GM12878 (cell line): ENCODE results near the gene NFE2L2.

ENCODE experiments used
- NFYB ChIP-seq: IDR thresholded peaks from 2 replicates; pipeline ENCODE4 v1.6.1; 2011; ENCODE audit warnings: low read depth, mild to moderate bottlenecking, low read length, improper control_type of control experiment, moderate library complexity; ENCODE audit not compliant: insufficient read depth
- SMAD1 ChIP-seq: fragments of 450-650 bp; IDR thresholded peaks from 2 replicates; pipeline ENCODE4 v1.6.1; 2018; ENCODE audit warnings: mild to moderate bottlenecking, low read depth; ENCODE audit not compliant: partially characterized antibody
- SP1 ChIP-seq: IDR thresholded peaks from one replicate; pipeline ENCODE4 v1.6.1; 2011; ENCODE audit warnings: low read depth, low read length
- TAF1 ChIP-seq: IDR thresholded peaks from 2 replicates; pipeline ENCODE4 v1.6.1; 2011; ENCODE audit warnings: mild to moderate bottlenecking, low read depth, low read length, borderline replicate concordance
- USF2 ChIP-seq: IDR thresholded peaks from 2 replicates; pipeline ENCODE4 v1.6.1; 2011; ENCODE audit warnings: low read depth, low read length, improper control_type of control experiment, borderline replicate concordance
- TF ChIP-seq, protein P1 (sequence below): fragments of 450-650 bp; IDR thresholded peaks from 2 replicates; pipeline ENCODE4 v1.6.1; 2017; ENCODE audit warnings: antibody characterized with exemption, mild to moderate bottlenecking, moderate library complexity
- TF ChIP-seq, protein P2 (sequence below), 3 experiments: IDR thresholded peaks in 2 of 3; conservative IDR thresholded peaks in 1 of 3; 2 replicates each; pipeline ENCODE4 v1.5.1; 2011; ENCODE audit warnings: low read depth in 3 of 3, low read length in 3 of 3, mild to moderate bottlenecking in 3 of 3, control low read depth in 2 of 3, moderate library complexity in 2 of 3, inconsistent platforms in 1 of 3, mixed read lengths in 1 of 3; ENCODE audit not compliant: control insufficient read depth in 2 of 3, insufficient read depth in 1 of 3; ENCODE audit errors: extremely low read depth in 1 of 3
- TF ChIP-seq, protein P3 (sequence below): IDR thresholded peaks from 2 replicates; pipeline ENCODE4 v1.6.1; 2012; ENCODE audit warnings: low read length, inconsistent platforms

DNA sequence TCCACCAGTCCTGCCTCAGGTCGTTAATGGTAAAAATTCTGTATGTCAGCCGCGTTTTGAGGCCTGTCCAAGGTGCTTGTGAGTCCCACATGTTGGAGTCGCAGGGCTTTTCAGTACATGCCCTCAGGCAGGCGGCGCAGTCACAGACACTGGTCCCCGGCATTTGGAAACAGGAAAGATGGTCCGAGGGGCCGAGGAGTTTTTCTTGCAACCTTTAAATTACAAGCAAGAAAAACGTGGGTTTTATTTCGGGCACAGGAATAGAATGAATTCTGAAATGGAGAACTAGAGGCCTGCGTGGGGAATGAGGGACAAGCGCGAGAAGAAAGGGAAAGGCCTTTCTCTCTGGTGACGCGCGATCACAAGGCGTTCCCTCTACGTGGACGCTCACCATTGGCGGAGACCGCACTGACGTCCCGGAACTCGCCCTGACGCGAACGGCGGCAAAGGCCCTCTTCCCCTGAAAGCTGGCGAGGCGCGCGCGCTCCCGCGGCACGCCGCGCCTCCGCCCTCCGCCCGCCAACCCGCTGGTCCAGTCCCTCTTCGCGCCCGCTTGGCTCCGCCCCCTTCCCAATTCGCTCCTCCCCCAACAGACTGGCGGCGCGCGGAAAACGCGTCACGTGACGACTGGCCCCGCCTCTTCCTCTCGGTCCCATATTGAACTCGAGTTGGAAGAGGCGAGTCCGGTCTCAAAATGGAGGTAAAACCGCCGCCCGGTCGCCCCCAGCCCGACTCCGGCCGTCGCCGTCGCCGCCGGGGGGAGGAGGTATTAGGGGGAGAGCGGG lies 52.2 kb downstream of the NFE2L2 start, which contains the start of gene HNRNPA3:
- TF ChIP-seq SMAD1 (peak; percentile 95), USF2 (peak; percentile 52; the same call in 1 of the 2 replicates), SP1 (peak; percentile 79), NFYB (peak; percentile 83), TAF1 (peak; percentile 88)
- TF ChIP-seq, protein P1, sequence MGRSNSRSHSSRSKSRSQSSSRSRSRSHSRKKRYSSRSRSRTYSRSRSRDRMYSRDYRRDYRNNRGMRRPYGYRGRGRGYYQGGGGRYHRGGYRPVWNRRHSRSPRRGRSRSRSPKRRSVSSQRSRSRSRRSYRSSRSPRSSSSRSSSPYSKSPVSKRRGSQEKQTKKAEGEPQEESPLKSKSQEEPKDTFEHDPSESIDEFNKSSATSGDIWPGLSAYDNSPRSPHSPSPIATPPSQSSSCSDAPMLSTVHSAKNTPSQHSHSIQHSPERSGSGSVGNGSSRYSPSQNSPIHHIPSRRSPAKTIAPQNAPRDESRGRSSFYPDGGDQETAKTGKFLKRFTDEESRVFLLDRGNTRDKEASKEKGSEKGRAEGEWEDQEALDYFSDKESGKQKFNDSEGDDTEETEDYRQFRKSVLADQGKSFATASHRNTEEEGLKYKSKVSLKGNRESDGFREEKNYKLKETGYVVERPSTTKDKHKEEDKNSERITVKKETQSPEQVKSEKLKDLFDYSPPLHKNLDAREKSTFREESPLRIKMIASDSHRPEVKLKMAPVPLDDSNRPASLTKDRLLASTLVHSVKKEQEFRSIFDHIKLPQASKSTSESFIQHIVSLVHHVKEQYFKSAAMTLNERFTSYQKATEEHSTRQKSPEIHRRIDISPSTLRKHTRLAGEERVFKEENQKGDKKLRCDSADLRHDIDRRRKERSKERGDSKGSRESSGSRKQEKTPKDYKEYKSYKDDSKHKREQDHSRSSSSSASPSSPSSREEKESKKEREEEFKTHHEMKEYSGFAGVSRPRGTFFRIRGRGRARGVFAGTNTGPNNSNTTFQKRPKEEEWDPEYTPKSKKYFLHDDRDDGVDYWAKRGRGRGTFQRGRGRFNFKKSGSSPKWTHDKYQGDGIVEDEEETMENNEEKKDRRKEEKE = no peak
- TF ChIP-seq, protein P2, sequence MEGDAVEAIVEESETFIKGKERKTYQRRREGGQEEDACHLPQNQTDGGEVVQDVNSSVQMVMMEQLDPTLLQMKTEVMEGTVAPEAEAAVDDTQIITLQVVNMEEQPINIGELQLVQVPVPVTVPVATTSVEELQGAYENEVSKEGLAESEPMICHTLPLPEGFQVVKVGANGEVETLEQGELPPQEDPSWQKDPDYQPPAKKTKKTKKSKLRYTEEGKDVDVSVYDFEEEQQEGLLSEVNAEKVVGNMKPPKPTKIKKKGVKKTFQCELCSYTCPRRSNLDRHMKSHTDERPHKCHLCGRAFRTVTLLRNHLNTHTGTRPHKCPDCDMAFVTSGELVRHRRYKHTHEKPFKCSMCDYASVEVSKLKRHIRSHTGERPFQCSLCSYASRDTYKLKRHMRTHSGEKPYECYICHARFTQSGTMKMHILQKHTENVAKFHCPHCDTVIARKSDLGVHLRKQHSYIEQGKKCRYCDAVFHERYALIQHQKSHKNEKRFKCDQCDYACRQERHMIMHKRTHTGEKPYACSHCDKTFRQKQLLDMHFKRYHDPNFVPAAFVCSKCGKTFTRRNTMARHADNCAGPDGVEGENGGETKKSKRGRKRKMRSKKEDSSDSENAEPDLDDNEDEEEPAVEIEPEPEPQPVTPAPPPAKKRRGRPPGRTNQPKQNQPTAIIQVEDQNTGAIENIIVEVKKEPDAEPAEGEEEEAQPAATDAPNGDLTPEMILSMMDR (IDR thresholded peaks at IDR 0.05 in 2 of 3, conservative IDR thresholded peaks at IDR 0.05 in 1 of 3; ENCODE audit: control insufficient read depth in 2 of 3, extremely low read depth in 1 of 3, insufficient read depth in 1 of 3, low read depth in 3 of 3, low read length in 3 of 3) = peak in 2 of 3 experiments; percentile 16 to 20; a peak in 3 of 6 replicates
- TF ChIP-seq, protein P3, sequence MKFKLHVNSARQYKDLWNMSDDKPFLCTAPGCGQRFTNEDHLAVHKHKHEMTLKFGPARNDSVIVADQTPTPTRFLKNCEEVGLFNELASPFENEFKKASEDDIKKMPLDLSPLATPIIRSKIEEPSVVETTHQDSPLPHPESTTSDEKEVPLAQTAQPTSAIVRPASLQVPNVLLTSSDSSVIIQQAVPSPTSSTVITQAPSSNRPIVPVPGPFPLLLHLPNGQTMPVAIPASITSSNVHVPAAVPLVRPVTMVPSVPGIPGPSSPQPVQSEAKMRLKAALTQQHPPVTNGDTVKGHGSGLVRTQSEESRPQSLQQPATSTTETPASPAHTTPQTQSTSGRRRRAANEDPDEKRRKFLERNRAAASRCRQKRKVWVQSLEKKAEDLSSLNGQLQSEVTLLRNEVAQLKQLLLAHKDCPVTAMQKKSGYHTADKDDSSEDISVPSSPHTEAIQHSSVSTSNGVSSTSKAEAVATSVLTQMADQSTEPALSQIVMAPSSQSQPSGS = peak; percentile 53; the same call in 1 of the 2 replicates
